AG04450 (cell line): ENCODE results near the gene NHLRC4. TPM values are rescaled to one million over a fixed set of nuclear protein-coding genes. Genes with fewer than 3 reads are reported as not detected.

ENCODE experiments used
- CTCF ChIA-PET: fragments of 300-600, 350-600 bp; formaldehyde crosslinking; extraction: SDS; loops from one replicate; lab custom pipeline; 2022; ENCODE audit warnings: antibody characterized with exemption, inconsistent platforms; lab: Charles Lee
- POLR2A ChIA-PET: fragments of 350-600 bp; formaldehyde crosslinking; extraction: SDS; loops from one replicate; lab custom pipeline; 2021; ENCODE audit warnings: antibody characterized with exemption, inconsistent platforms; lab: Yijun Ruan, JAX
- DNase-seq: peaks from one replicate; pipeline ENCODE4 v3.0.0-alpha.2; 2011; ENCODE audit warnings: low read depth, low spot score
- H3K27ac ChIP-seq: one replicate; pipeline ENCODE4 v1.5.1; 2012; ENCODE audit warnings: low read depth, low read length, control low read depth
- H3K27me3 ChIP-seq: one replicate; pipeline ENCODE4 v1.6.0; 2012; ENCODE audit warnings: low read length; ENCODE audit not compliant: control insufficient read depth, insufficient read depth
- H3K4me3 ChIP-seq: 2 replicates; pipeline ENCODE4 v1.5.1; 2011; ENCODE audit warnings: mild to moderate bottlenecking, low read depth, low read length, control low read depth
- H3K9me3 ChIP-seq: 2 replicates; pipeline ENCODE4 v1.5.1; 2012; ENCODE audit warnings: low read length; ENCODE audit not compliant: control insufficient read depth, insufficient read depth
- CTCF ChIP-seq: IDR thresholded peaks from 2 replicates; pipeline ENCODE4 v1.5.1; 2011; ENCODE audit warnings: low read depth, low read length, control low read depth, inconsistent platforms
- polyA plus RNA-seq: library from polyadenylated mRNA; depleted of rRNA; stranded (reverse); fragments of >200 nt; gene quantifications from 2 replicates; pipeline ENCODE4 v1.2.3, GENCODE V29; 2011

Gene NHLRC4
- polyA plus RNA-seq, 1 experiment = 0.45 TPM

- H3K27ac ChIP-seq = no peak overlapping the region
- no peaks in the 10 kb centered on the region; the same call in 1 of the 2 replicates for H3K9me3 ChIP-seq
- TF ChIP-seq CTCF = no peak
- no peak for DNase-seq
- no peak overlapping the region for H3K4me3 ChIP-seq
- CTCF ChIA-PET = no interaction called here
- POLR2A ChIA-PET = no interaction called here
- H3K27me3 ChIP-seq = no peaks in the 10 kb centered on the region
Measured at GRCh38 chr16:586047-586644, 19.3 kb downstream of the NHLRC4 start.

GRCh38 chr16:586645-587590 is 20.1 kb downstream of the NHLRC4 start:
- no peak for TF ChIP-seq CTCF
- no peaks in the 10 kb centered on the region; the same call in 1 of the 2 replicates for H3K9me3 ChIP-seq
- peak overlapping the region; percentile 31 for H3K27ac ChIP-seq
- ChIA-PET POLR2A (interaction anchor here (2.0 kb wide), 1 partner anchor 49 kb away, joined by 6 read pairs; the partner anchor contains the start of gene METTL26), CTCF (interaction anchor here (0.6 kb wide), 1 partner anchor 15 kb away, joined by 4 read pairs; no protein-coding TSS in a partner anchor)
- no peaks in the 10 kb centered on the region for H3K27me3 ChIP-seq
- no peak overlapping the region for H3K4me3 ChIP-seq
- no peak for DNase-seq

GRCh38 chr16:588639-588888 is 21.8 kb downstream of the NHLRC4 start:
- Histone ChIP-seq H3K4me3 (peak overlapping the region; percentile 83), H3K27me3 (no peaks in the 10 kb centered on the region), H3K27ac (peak overlapping the region; percentile 73), H3K9me3 (no peaks in the 10 kb centered on the region; the same call in 1 of the 2 replicates)
- CTCF ChIA-PET = no interaction called here
- peak; percentile 23 for DNase-seq
- POLR2A ChIA-PET = interaction anchor here (1.1 to 2.0 kb wide), 2 partner anchors 48 kb away, joined by 3 to 6 read pairs; partner anchors contain the start of gene METTL26
- TF ChIP-seq CTCF = no peak

GRCh38 chr16:588889-589657 is 22.3 kb downstream of the NHLRC4 start:
- POLR2A ChIA-PET = interaction anchor here (0.5 to 2.0 kb wide), 2 partner anchors 47 to 218 kb away, joined by 3 to 6 read pairs; partner anchors contain the start of genes METTL26 and MRPL28
- peak; percentile 90 for DNase-seq
- Histone ChIP-seq H3K27ac (peak overlapping the region; percentile 73), H3K27me3 (no peaks in the 10 kb centered on the region), H3K9me3 (no peaks in the 10 kb centered on the region; the same call in 1 of the 2 replicates), H3K4me3 (peak overlapping the region; percentile 83)
- CTCF ChIA-PET = no interaction called here
- TF ChIP-seq CTCF = no peak
